HG03196 (cell line): ENCODE measurements around the gene CPEB1.

Experiments used
- ATAC-seq: cut with Tn5 transposase; IDR thresholded peaks from one replicate; pipeline ENCODE4 v1.9.1; 2021; ENCODE audit not compliant: unreplicated experiment

Gene CPEB1

DNA sequence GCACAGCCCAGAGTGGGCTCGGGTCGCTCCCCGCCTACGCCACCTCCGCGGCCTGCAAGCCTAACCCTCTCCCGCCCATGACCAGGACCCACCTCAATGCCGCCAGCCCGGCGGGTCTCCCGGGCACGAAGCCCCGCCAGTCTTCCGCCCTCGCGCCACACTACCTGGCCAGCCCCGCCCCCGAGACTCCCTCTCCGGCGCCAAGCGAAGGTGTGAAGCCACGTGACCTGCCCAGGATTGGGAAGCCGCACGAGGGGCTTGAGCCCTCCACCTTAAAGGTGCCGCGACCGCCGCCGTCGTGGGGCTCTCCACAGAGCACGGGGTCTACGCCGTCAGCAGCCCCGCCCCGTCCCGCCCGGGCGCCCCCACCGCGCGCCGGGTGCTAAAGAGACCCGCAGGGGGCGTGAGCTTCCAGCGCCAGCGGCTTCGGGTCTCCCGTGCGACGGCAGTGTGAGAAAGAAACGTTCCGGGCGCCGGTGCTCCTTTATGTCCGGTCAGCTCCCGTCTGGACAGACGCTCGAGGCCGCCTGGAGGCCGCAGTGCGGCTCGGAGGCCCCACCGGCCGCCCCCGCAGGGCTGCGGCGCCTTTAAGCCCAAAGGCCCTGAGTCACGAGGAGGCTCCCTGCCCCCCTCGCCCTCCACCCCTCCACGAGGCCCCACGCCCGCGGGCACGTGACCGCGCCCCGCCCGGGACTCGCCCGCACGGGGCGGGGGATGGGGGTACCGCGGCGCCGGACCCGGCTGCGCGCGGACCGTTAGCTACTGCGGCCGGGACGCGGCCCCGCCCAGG lies at the start of gene CPEB1:
CPEB1 (minus strand) TSS at position 319 of the 790 bp plus-strand sequence. CDS start 18,904 bp downstream, outside the sequence.
- ATAC-seq = no peak

GRCh38 chr15:82692171-82692570 lies 45.0 kb upstream of the CPEB1 start:
- ATAC-seq = no peak

DNA sequence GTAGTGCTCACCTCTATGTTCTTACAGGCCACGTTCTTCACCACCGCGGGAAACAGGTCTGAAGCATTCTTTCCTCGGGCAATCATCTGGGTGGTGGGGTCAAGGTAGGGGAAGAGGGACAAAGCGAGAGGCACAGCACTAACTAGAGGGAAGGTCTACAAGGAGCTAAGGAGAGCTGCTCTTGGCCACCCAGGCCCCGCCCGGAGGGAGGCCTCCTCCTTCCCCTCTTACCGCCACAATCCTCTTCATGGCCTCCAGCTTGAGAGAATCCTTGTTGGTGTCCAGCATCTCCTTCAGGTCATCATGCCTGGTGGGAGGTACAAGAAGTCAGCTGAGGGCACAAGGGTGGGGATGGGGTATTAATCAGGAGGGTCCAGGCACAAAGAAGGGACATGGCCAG lies 42.0 kb upstream of the CPEB1 start:
- ATAC-seq = no peak

GRCh38 chr15:82688691-82689090 lies 41.5 kb upstream of the CPEB1 start:
- no peak for ATAC-seq

DNA sequence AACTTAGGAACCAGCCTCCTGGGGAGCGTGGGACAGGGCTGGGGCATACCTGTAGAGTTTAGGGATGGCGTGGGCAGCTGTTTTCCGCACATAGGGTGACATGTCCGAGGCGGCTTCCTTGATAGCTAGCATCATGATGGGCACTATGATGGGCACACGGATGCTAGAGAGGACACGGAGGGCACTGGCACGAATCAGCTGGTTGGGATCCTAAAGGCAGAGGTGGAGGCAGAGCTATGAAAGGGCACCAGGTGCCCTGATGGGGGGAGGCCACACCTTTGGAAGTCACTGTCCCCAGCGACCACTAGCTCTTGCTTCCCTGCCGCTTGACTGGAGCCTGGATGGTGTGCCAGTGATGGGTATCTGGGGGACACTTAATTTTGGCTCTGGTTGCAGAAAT lies 34.2 kb upstream of the CPEB1 start:
- no peak for ATAC-seq

- no peak for ATAC-seq
Observed at GRCh38 chr15:82680200-82681102, 33.3 kb upstream of the CPEB1 start.

DNA sequence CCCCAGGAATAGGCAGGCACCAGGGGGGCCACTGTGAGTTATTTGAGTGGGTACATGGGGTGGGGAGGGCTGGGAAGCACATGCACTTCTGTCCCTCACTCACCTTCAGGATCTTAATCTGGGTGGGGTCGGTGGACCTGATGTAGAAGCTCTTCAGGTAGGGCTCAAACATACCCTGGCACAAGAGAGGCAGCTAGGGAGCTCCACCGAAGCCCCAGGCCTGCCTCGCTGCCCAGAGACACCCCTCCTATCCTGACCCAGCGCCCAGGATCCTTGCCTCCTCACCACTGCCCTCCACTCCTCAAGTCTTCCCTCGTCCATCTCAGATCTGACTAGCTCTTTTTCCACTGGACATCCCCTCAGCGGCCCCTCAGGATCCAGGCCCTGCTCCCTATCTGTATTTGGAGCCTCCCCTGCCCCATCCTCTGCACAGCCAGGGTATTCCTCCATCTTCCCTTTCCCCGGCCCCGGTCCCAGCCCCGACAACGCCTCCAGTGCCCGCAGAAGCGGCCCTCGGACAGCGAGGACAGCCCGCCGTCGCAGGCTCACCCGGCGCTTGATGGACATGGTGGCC lies 32.5 kb upstream of the CPEB1 start:
- no peak for ATAC-seq

DNA sequence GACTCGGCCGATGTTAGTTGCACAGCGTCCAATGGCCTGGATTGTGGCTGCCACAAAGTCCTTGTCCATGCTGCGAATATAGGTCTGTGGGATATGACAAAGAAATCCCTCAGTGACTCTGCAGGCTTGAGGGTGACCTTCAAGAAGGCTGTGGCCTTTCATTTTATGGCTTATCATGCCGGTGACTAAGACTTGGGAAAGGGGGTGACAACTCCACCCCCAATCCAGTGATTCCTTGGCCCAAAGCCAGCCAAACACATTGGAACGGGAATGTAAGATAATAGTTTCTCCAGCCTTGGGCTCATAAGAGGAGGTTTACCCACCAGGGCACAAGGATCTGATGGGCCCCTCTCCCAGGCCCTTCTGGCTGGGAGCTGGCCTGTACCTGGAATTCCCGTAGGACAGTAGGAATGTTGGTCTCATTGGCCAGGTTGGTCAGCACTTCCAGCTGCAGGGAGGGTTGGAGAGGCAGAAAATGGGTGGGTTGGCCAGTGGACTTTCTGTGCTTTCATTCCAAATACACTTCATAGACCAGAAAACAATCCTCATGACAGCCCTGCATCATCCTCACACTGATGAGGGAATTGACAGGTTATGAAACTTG lies 30.7 kb upstream of the CPEB1 start:
- ATAC-seq = no peak

DNA sequence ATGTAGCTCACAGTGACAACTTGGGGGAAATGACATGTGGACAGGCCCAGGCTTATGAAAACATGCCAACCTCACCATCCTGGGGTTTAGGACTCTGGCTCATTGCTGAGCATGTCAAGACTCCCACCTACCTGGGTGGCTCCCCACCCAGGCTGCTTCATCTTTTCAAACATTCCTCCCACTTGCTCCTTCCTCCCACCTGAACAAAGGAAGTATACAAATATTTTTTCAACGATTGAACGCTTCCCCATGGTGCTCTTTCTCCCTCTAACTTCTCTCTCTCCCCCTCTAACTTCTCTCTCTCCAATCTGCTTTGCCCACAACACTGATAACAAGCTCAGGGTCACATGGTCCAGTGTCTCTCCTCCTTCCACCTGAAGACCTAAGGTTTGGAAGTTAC lies 27.7 kb upstream of the CPEB1 start:
- no peak for ATAC-seq

DNA sequence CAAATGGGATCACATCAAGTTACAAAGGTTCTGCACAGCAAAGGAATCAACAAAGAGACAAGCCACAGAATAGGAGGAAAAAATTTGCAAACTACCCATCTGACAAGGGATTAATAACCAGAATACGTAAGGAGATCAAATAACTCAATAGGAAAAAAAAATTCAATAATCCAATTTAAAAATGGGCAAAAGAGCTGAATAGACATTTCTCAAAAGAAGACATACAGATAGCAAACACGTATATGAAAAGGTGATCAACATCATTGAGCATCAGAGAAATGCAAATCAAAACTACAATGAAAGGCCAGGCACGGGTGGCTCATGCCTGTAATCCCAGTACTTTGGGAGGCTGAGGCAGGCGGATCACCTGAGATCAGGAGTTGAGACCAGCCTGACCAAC lies 23.5 kb upstream of the CPEB1 start:
- ATAC-seq = no peak

DNA sequence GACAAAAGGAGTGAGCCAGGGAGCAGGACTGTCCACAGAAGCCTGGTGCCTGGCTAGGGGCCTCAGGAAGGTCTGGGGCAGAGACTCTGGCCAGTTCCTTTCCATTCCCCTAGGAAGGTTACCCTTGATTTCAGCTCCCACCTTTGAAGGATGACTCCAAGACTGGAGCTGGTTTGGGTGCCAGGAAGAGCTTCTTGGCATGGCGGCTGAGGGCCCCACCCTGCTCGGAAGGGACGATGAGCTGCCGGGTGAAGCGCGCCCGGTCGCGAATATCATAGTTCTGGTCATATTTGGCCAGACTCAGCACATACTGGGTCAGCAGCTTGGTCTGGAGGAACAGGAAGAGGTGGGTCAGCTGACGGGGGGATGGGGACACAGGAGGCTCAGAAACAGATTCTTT lies 19.4 kb upstream of the CPEB1 start:
- ATAC-seq = no peak

DNA sequence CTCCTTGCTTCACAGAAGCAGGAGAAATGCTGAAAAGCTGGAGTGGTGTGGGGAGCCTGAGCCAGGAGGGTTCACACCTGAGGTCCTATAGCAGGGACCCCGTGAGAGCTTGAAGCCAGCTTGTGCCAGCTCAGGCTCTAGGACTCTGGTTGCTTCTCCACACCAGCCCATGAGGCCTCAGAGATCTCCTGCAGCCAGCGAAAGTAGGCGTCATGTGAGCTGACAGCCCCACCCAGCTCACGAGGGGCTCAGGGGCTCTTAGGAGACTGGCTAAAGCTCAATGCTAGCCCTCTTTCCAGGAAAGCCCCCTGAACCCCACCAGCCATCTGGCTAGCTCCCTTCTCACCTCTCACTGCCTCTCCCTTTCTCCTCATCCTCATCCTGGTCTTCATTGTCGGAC lies 16.9 kb upstream of the CPEB1 start:
- no peak for ATAC-seq

DNA sequence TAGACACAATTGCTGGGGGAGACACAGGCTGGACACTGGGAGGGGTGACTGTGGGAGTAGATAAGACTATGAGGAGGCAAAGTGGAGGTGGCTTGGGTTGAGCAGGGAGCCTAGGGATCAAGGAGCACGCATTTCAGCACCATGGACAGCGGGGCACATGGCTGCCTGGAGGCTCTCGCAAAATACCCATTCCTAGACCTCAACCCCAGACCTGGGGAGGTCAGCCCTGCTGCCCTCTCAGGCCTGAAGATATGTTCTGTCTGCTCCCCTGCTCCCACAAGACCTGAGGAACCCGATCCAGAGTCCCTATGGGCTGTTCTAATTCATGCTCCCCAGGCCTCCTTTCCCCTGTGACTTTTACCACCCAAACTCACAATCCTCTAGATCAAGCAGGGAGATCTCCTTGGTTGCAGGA lies 16.0 kb upstream of the CPEB1 start:
- no peak for ATAC-seq

DNA sequence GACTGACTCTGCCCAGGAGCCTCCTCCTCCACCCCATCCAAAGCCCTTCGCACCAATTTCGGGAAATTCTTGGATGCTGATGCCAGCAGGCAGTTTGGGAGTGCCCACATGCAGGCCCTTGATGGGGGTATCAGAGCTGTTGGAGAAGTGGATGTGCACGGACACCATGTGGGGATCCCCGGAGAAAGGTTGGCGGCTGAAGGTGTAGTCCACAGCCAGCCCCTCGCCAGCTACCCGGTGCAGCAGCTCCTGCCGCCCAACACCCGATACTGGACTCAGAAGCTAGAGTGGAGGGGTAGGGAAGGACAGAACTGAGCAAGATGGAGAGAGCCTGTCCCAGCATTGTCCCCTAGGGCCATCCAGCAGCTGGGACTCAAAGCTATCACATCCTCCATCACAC lies 15.5 kb upstream of the CPEB1 start:
- ATAC-seq = no peak

- no peak for ATAC-seq
Observed at GRCh38 chr15:82660378-82660777, 13.2 kb upstream of the CPEB1 start.

GRCh38 chr15:82656641-82657266 lies 9.6 kb upstream of the CPEB1 start:
- no peak for ATAC-seq

DNA sequence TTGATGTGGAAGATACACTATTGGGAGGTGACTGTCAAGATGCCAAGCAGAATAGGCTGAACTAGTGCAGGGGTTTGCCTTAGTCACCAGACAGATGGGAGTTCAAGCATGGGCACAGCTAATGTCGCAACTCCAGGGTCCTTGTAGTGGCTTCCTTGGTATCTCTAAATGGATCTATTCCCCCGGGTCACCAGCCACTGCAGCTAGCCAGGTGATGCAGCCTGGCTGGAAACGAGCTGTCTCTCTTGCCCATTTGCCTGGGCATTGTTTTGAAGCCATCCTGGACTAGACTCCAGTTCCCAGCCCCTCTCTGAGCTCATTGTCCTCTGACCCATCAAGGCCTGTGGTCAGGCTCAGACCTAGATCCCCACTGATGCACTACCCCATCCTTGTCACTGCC lies 8.4 kb upstream of the CPEB1 start:
- ATAC-seq = no peak

- ATAC-seq = no peak
Observed at GRCh38 chr15:82653483-82654168, 6.5 kb upstream of the CPEB1 start.

- ATAC-seq = no peak
Observed at GRCh38 chr15:82651708-82652107, 4.5 kb upstream of the CPEB1 start.

- ATAC-seq = no peak
Observed at GRCh38 chr15:82650046-82650670, 3.0 kb upstream of the CPEB1 start.
